HTERT RPE-1 (cell line): ENCODE results near the gene SLC39A11.
"Not testable (repeated sequence)": the region's sequence is repeated elsewhere in the genome, so short reads cannot be mapped to it uniquely, and the experiment has no call there.

Experiments
- in situ Hi-C: fragments of 300-500 bp; cut with MboI; formaldehyde crosslinking; loops from 4 replicates; pipeline ENCODE4 v1.14.3; 2020; ENCODE audit warnings: low sequenced_read_pairs

Gene SLC39A11

DNA sequence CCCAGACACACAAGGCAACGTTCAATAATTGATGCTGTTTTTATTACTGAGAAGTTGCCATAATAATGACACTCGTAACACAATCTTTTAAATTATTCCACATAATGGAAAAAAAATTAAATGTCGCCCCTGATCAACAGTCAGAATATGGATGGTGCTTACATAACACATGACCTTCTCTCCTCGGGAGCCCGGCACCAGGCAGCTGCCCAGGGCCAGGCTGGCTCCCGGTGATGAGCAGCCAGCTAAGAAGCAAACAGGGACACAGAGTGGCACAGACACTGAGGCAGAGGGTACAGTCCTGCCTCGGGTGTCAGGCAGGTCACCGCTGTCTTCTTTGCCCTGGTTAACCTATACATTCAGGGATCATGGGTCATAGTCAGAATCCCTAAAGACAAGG is 137.9 kb downstream of the SLC39A11 start:
- in situ Hi-C loops, result no loop called here

DNA sequence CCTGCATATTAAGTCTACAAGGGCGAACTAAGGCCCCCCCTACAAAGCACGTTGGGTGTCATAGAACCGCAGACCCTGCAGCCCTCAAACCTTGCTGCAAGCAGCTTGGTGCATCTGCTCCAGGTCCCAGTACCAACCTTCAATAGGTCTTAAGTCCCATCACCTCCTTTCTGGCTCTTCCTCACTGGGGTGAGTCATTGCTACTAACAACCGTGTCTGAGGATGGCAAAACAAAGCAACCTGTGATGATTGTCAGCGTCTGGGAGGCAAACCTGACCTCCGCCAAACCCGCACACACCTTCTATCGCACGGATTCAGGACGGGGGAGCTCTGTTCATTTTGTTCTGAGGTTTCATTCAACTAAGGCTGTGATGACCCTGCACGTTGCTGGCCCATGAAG is 138.9 kb downstream of the SLC39A11 start:
- in situ Hi-C loops, result no loop called here

DNA sequence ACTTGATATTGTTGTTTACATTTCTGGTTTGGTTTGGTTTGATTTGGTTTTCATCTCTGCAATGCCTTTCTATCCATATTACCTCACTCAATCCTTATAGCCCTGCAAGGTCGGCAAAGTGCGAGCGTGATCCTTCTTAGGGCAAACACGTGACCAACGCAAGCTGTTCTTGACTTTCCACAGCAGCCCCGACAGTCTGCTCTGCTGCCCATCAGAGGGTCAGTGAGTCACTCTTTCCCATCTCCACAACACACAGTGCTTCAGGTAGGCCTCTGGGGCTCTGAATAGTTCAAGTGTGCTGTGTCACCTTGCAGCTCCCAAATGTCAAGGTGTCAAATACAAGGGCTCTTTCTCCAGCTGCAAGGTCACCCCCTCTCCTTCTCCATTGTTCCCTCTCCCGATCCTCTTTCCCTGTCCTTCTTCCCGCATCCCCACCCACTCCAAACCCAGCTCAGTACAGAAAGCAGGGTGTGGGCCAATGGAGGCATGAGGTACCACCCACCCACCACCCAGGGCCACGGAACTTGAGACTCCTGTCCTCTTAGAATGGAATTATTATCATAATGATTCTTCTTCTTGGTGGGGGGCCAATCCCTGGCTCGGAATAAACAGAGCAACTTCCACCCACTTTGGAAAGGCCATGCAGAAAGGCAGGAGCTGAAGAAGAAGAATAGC is 139.7 kb downstream of the SLC39A11 start:
- in situ Hi-C loops, result no loop called here

DNA sequence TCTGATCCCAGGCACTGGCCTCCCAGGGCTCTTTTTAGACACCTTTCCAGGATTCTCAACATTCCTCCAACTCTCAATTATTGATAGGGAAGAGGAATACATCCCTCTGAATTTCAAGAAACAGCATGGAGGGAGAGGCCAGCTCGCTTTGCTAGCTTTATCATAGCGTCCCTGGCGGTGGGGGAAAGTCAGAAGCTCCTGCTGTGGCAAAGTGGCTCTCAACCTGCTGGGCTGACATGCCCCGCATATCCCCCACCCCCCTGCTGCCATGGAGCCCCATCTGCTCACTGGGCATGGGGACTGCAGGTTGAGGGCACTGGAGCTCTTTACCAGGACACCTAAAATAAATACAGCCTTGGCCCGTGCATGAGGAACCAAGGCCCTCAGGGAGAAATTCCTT is 140.3 kb downstream of the SLC39A11 start:
- in situ Hi-C loops, result no loop called here

DNA sequence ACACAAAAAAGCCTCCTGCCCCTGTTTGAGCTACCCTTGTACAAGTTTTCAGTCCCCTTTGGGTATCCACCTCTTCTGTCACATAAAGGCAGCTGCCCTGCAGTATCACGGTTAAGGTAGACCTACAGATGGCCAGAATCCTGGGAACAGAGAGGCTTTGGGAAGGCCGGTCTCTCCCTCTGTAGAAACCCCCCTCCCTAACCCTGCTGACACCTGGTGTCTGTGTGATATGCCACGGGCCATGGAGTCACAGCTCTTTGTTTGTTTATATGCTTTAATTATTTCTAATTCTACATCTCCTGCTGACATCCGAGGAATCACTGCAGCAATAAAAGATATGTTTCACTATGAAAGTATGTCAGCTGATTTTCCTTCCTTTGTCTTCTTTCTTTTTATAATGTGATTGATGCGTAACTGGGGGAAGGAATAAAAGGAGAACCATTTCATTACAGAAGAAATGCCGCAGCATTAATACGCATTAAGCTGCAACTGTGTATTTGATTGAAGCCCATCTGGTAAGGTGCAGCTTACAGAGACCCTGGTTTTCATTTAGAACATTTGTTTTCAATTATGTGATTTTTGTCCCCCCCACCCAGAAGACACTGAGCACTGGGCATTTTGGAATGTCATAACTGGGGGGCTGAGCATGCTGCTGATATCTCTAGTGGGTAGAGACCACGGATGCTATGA is 142.1 kb downstream of the SLC39A11 start:
- in situ Hi-C loops, result no loop called here

DNA sequence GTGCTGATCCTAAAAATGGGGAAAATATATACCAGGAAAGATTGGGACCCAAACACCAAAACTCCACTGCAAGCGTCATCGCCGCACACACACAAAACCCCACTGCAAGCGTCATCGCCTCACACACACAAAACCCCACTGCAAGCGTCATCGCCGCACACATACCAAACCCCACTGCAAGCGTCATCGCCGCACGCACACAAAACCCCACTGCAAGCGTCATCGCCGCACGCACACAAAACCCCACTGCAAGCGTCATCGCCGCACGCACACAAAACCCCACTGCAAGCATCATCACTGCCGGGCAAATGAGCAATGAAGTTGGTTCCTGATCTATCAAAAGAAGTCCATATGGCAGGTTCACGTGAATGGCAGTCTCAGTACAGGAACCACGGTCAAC is 144.4 kb downstream of the SLC39A11 start:
- in situ Hi-C loops, result no loop called here

DNA sequence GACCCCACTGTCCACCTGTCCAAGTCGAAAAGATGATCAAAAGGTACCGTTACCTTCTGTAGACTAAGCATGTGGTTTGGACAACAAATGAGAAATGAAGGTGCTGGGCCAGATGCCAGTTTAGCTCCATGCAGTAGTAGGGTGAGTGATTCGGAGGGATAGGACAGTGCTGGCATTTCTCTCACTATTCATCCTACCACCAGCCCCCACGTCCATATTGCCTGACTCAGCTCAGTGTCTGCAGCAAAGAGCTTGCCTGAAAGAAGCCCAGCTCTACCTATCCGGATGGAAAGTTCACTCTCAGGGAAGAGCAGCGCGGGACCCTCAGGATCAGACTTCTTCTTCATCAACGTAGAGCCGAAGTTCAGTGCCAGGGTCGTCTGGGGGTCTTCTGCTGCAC is 145.0 kb downstream of the SLC39A11 start:
- in situ Hi-C loops, result no loop called here

DNA sequence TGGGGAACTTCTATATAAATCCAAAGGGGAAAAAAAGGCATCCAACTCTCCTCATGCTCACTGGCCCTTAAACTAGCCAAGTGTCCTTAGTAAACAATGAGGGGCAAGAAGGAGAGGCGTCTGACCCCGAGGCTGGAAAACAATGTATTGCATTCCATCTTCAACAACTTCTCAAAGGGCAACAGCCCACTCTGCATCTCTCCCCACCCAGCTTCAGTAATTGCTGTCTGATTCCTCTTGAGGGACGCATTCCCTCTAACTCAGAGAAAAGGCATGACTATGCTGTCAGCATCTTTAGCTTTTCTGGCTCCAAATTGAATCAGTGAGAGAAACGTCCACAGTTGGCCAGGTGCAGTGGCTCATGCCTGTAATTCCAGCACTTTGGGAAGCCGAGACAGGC is 145.8 kb downstream of the SLC39A11 start:
- in situ Hi-C loops, result no loop called here

DNA sequence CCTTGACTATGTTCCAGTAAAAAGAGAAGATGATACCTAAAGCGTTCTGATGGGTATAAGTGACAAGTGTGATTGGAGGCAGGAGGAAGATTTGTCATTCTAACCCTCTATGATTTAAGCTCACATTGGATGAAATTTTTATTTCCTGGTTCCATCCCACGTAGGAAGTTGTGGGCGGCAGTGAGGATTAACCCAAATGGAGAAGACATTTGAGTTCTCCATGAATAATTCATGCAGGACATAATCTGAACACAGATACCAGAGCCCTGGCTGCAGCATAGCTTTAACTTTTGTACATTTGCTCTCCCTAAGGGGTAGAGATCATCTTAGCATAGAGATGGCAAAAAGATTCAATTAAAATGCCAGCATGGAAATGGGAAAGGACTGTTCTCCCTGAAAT is 146.3 kb downstream of the SLC39A11 start:
- in situ Hi-C loops, result no loop called here

DNA sequence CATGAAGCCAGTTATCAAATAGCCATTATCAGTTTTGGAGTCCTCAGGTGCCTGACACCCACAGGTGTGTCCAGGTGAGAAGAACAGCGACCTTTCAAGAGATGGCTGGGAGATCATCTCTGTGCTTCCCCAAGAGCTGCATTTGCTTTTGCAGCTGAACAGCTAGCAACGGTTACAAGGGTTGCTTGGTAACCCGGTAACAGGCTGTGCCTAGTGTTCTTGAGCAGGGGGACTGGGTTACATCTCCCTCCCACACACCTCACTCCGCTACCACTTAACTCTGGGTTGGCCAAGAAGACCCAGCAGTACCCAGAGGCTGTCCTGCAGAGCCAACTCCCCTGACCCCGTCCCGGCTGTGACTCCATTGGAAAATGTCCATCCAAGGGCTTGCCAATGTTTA is 147.0 kb downstream of the SLC39A11 start:
- in situ Hi-C loops, result no loop called here

DNA sequence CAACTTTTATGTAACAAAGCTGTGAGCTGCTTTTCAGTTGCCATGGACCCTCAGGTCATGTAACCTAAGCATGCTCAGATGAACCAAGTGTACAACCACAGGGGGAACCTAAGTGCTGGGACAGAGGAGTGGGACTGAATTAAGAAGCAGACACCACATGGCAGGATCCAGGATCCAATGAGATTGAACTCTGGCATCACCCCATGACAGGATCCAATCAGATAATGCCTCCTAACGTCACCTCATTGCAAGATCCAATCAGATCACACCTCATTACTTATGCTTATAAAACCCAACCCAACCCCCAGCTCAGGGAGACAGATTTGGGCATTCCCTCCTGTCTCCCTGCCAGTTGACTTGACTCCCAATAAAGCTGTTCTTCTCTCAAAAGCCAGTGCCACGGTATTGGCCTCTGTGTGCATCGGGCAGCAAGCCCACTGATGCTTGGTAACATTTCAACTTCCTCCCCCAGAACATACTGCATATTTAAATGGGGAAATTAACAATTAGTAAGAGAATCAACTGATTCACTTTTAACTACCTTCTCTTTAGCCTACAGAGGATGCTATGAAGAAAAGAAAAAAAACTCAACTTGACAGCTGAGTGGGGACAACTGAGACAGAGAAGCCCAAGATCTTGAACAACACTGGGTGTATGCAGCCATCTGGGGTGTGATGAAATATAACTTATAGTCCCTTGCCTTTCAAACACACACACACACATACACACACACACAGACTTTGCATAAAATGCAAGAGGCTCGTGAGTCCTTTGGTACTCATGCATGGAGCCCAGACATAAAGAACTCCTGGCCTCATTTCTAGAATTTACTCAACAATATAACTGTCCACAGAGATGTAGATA is 148.4 kb downstream of the SLC39A11 start:
- in situ Hi-C loops, result no loop called here

DNA sequence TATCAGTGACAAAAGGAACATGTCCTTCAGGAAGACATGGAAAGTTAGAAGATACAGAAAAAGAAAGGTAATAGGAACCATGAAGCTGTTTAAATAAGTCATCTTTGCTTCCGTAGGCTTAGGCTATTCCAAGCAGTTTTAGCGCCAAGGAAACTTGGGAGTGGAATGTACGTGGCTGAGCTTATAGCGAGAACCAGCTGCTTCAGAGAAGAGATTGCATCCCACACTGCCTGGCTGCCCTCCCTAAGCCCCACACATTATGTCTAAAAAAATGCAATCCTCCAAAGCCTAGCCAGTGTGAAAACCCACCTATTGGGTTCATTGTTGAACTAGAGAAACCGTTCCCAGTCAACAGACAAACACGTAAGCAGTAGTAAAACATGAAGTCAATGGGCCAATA is 149.9 kb downstream of the SLC39A11 start:
- in situ Hi-C loops, result no loop called here

DNA sequence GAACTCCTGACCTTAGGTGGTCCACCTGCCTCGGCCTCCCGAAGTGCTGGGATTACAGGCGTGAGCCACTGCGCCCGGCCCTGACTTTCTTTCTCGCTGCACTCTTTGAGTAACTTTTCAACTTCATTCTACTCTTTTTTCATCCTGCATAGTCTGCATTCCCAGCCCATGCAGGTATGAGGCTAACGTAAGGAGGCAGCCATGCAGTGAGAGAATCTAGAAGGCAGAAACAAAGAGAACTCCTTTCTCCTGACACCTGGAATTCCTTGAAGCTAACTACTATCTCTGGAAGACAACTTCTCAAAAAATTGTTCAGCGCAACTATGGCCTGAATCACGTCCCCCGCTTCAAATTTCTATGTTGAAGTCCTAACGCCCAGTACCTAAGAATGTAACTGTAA is 152.0 kb downstream of the SLC39A11 start:
- in situ Hi-C loops, result no loop called here

DNA sequence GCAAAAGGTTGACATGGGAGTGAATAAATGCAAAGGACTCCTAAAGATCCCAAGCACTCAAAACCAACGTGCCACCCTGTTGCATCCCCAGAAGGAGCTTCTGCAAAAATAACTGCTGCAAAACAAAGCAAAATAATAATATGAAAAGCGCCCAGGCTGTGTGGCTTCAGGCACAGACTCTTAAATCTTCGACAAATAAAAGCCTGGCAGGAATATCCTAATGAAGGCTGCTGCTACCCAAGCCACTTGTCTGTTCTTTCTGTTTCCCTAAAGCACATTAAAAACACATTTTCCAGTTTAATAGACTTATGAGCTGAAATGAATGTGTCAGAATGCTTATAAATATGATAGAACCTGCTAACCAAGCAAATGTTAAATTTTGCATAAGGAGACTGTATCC is 154.0 kb downstream of the SLC39A11 start:
- in situ Hi-C loops, result no loop called here

DNA sequence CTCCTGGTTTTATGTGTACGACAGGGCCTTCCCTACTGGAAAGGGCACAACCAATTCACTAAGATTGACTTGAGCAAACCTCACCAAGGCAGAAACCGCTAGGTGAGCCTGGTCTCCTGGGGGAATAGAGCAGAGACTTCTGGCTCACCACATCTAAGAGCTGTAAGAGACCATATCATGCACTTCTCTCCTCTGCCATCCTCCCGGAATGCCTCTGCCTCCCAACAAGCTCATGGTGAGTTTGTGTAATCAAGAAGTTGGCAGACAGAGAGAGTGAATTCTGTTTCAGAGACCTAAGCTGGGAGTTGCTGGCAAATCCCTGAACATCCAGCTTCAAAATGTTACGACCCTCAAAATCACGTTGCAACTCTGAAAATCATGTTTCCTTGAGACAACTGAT is 154.8 kb downstream of the SLC39A11 start:
- in situ Hi-C loops, result no loop called here

DNA sequence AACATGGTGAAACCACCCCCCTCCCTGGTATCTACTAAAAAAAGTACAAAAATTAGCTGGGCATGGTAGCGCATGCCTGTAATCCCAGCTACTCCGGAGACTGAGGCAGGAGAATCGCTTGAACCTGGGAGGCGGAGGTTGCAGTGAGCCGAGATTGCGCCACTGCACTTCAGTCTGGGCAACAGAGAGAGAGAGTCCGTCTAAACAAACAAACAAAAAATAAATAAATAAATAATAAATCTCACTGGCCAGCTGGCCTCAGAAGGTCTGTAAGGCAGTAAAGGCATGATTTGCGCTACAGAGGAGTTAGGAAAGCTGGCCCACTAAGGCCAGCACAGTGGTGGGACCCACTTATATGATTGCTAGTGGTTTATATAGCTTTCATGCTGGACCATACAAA is 155.2 kb downstream of the SLC39A11 start:
- in situ Hi-C loops, result not testable (repeated sequence)

DNA sequence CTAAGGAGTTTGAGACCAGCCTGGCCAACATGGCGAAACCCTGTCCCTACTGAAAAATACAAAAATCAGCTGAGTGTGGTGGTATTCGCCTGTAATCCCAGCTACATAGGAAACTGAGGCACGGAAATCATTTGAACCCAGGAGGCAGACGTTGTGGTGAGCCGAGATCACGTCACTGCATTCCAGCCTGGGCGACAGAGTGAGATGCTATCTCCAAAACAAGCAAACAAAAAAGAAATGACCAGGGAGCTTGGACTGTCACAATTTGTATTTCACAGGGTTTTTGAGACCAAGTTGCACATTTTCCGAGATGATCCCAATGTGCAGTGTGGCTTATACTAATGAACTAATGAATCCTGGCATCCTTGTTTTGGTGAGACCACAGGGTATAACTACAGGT is 156.5 kb downstream of the SLC39A11 start:
- in situ Hi-C loops, result no loop called here

DNA sequence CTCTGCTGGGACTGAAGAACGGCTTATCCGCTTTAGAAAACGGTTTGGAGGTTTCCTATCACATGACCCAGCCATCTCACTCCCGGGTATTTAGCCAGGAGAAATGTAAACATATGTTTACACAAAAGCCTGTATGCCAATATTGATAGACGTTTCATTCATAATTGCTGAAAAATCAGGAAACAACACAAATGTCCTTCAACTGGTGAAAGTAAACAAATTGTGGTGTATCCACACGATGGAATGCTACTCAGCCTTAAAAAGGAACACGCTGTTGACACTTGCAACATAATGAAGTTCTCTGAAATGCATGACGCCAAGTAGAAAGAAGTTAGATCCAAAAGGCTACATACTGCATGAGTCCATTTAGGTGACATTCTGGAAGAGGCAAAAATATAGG is 157.6 kb downstream of the SLC39A11 start:
- in situ Hi-C loops, result no loop called here

DNA sequence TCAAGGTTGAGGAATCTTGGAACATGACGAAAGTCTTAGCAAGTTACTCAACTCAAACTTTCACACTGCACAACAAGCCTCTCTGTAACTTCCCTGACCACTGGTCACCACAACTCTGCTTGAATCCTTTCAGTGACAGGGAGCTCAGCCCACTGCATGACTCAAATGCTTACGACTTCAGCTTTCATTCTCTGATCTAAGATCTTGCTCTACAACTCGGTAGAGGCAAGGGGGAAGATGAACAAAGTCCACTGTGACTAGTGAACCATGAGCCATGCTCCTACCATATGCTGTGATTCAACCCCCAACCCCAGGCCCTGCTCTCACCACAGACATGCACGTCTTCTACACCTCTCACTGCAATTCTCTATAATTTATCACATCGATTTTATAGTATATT is 160.9 kb downstream of the SLC39A11 start:
- in situ Hi-C loops, result no loop called here

DNA sequence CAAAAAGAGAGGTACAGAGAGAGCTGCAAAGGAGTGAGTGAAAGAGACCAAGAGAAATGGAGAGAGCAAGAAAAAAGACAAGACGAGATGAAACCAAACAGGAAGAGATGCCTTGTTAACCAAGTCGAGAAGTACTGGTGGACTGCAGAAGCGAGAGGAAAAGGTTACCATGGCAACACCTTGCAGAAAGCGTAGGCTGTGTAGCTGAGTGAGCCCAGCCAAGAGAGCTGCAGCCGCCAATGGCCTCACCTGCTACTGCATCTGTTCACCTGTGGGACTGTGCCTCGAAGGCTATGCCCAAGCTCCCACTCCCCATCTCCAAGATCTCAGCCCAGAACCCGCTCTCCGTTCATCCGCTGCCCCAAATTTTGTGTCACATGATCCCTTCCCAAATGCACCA is 161.3 kb downstream of the SLC39A11 start:
- in situ Hi-C loops, result no loop called here

DNA sequence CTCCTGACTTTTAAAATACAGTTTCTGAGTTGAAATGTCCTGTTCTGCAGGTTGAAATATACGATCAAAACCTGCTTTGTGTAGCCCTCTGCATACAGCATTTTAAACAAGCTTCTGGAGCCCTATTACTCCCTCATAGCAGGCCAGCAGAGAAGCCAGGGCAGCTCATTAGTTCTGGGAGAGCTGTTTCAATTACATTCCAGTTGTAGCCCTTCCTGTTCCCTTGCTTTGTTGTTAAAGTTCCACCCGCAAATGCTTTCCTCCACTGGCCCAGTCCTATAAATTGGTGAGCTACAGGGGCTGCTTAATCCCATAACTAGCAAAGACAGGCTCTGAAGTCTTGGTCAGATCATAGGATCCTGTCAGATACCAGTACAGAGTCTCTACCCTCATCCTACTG is 162.5 kb downstream of the SLC39A11 start:
- in situ Hi-C loops, result no loop called here
